Gastroesophageal sphincter (tissue), 4 donors: ENCODE measurements around the gene BTG1. TPM values are rescaled to one million over a fixed set of nuclear protein-coding genes. Genes with fewer than 3 reads are reported as not detected.

ENCODE experiments used
- ATAC-seq: fragments of 150-250 bp; one replicate; pipeline ENCODE4 v1.9.1; 2016; ENCODE audit warnings: mild to moderate bottlenecking, moderate library complexity
- H3K27ac ChIP-seq, 4 donors: fragments of 200-600 bp; sonication (generic) in 3 of 4; 1 replicate in 3 of 4; 2 replicates in 1 of 4; pipeline ENCODE4 v1.5.1; 2016 to 2019
- H3K27me3 ChIP-seq: fragments of 200-600 bp; sonication (generic); one replicate; pipeline ENCODE4 v1.5.1; 2019
- H3K36me3 ChIP-seq, 2 donors: fragments of 200-600 bp; sonication (generic); one replicate each; pipeline ENCODE4 v1.5.1; 2019; ENCODE audit warnings: control low read depth in 1 of 2
- H3K4me1 ChIP-seq, 3 donors: fragments of 200-600 bp; sonication (generic); 1 replicate in 2 of 3; 2 replicates in 1 of 3; pipeline ENCODE4 v1.5.1; 2016 to 2019; ENCODE audit warnings: control low read depth in 2 of 3
- H3K4me3 ChIP-seq, 2 donors: fragments of 200-600 bp; sonication (generic); one replicate each; pipeline ENCODE4 v1.5.1; 2019; ENCODE audit warnings: mild to moderate bottlenecking in 1 of 2, moderate library complexity in 1 of 2
- H3K9me3 ChIP-seq, 3 donors: fragments of 200-600 bp; sonication (generic); one replicate each; pipeline ENCODE4 v1.5.1; 2017 to 2019; ENCODE audit warnings: control low read depth in 2 of 3
- CTCF ChIP-seq, 4 experiments: fragments of 200-600 bp in 2 of 4; fragments of 450-650 bp in 2 of 4; sonication (generic) in 1 of 4; IDR thresholded peaks; one replicate each; pipeline ENCODE4 v1.5.1; 2017 to 2019; ENCODE audit warnings: antibody characterized with exemption in 4 of 4, mild to moderate bottlenecking in 2 of 4, moderate library complexity in 2 of 4
- EP300 ChIP-seq: sonication (generic); formaldehyde crosslinking; IDR thresholded peaks from one replicate; pipeline ENCODE4 v1.6.1; 2017; ENCODE audit warnings: antibody characterized with exemption, mild to moderate bottlenecking
- POLR2A ChIP-seq, 2 donors: fragments of 450-650 bp; IDR thresholded peaks; one replicate each; pipeline ENCODE4 v1.6.1; 2017; ENCODE audit warnings: antibody characterized with exemption in 2 of 2, mild to moderate bottlenecking in 2 of 2, moderate library complexity in 1 of 2
- POLR2AphosphoS5 ChIP-seq: sonication (generic); formaldehyde crosslinking; IDR thresholded peaks from one replicate; pipeline ENCODE4 v1.6.1; 2017; ENCODE audit warnings: antibody characterized with exemption
- WGBS, 2 donors: methylation state at CpG; one replicate each; pipeline ENCODE4 v1.1.5; 2018; ENCODE audit warnings: low coverage in 1 of 2; 5-methylcytosine and 5-hydroxymethylcytosine counted together
- total RNA-seq, 4 donors: library from RNA; depleted of rRNA; stranded (reverse); fragments of >200 nt; gene quantifications; one replicate each; pipeline ENCODE4 v1.1.0, GENCODE V29; 2016

BTG1 gene
- total RNA-seq, 4 donors from 2014 or later, result 33.7 to 46.1 (median 42.7) TPM

DNA sequence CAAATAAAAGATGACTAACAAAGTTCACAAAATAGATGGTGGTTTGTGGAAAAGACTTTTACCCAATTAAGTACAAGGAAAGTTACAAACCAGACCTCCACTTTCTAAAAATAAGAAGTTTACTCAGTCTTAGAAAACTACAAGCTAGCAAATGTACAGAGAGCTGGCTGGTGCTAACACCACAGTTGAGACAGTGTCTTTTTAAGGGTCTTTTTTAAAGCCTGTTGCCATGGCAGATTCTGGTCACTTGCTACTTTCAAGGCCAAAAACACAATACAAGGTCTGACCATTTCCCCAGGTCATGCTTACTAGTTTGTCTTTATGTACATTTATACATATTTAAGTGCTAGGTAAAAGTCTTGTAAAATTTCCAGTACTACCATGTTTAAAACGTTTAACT lies 2.4 kb downstream of the BTG1 start:
- H3K27me3 ChIP-seq, result no peaks in the 10 kb centered on the region
- no peak for TF ChIP-seq POLR2AphosphoS5
- no peak for TF ChIP-seq CTCF (IDR thresholded peaks at IDR 0.05)
- no peak for TF ChIP-seq EP300
- TF ChIP-seq POLR2A (IDR thresholded peaks at IDR 0.05), result no peak
- peak overlapping the region; percentile 91 to 99 (median 98) for H3K27ac ChIP-seq
- H3K4me3 ChIP-seq, result peak overlapping the region; percentile 83 to 91
- H3K4me1 ChIP-seq, result peaks cover 3 to 29% (median 5%) of the 10 kb centered on the region in 3 donors
- H3K9me3 ChIP-seq, result no peaks in the 10 kb centered on the region
- ATAC-seq, result no peak
- H3K36me3 ChIP-seq, result peaks cover 0 to 3% of the 10 kb centered on the region in 2 donors
- 0% methylated on average over 1 of the region's 1 CpG for WGBS, 2 donors

DNA sequence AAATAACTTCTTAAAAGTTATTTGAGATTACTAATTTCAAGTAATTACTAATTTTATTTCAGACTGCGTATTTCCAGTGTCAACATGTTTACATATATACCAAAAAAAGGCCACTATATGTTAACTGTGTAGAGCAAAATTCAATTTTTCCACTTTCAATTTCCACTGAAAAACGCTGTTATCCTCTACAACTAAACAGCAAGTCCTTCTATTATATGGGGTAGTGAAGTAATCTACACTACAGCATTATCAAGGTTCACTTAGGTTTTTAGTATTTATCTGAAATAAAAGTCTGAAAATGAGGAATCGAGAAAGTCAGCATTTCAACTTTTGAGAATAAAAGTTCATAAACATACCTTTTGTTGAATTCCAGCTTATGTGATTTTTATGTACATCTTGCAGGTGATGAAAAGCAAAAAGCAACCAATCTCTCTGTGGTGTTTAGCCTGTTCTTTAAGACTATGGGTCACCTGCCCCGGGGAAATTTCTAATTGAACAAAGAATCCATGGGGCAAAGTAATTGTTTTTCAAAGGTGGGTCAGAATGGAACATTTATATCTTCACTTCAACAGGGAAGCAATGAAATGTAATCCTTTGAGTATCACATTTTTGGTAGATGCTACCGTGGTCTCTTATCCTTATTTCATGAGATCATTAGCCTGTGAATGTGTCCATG lies 3.3 kb downstream of the BTG1 start:
- Histone ChIP-seq H3K4me1 (peaks cover 8 to 36% (median 9%) of the 10 kb centered on the region in 3 donors), H3K9me3 (no peaks in the 10 kb centered on the region), H3K27me3 (no peaks in the 10 kb centered on the region), H3K36me3 (peaks cover 0 to 3% of the 10 kb centered on the region in 2 donors), H3K27ac (peak overlapping the region; percentile 40 to 99 (median 98)), H3K4me3 (peak overlapping the region; percentile 83 to 91)
- ATAC-seq, result no peak
- 11% methylated on average over 5 of the region's 5 CpGs for WGBS, 2 donors
- no peak for TF ChIP-seq POLR2A (IDR thresholded peaks at IDR 0.05)
- no peak for TF ChIP-seq POLR2AphosphoS5
- TF ChIP-seq EP300, result no peak
- no peak for TF ChIP-seq CTCF (IDR thresholded peaks at IDR 0.05)

- no peak for ATAC-seq
- Histone ChIP-seq H3K9me3 (no peaks in the 10 kb centered on the region), H3K36me3 (peaks cover 0 to 3% of the 10 kb centered on the region in 2 donors), H3K4me1 (peaks cover 11 to 36% (median 11%) of the 10 kb centered on the region in 3 donors), H3K4me3 (peak overlapping the region; percentile 83 to 91), H3K27ac (peak overlapping the region; percentile 40 to 99 (median 98)), H3K27me3 (no peaks in the 10 kb centered on the region)
- no peak for TF ChIP-seq POLR2AphosphoS5
- no peak for TF ChIP-seq CTCF (IDR thresholded peaks at IDR 0.05)
- TF ChIP-seq POLR2A (IDR thresholded peaks at IDR 0.05), result no peak
- no peak for TF ChIP-seq EP300
- WGBS, 2 donors, result 5 to 9% methylated on average over 3 of the region's 3 CpGs
Measured at GRCh38 chr12:92141591-92142121, 4.0 kb downstream of the BTG1 start.

DNA sequence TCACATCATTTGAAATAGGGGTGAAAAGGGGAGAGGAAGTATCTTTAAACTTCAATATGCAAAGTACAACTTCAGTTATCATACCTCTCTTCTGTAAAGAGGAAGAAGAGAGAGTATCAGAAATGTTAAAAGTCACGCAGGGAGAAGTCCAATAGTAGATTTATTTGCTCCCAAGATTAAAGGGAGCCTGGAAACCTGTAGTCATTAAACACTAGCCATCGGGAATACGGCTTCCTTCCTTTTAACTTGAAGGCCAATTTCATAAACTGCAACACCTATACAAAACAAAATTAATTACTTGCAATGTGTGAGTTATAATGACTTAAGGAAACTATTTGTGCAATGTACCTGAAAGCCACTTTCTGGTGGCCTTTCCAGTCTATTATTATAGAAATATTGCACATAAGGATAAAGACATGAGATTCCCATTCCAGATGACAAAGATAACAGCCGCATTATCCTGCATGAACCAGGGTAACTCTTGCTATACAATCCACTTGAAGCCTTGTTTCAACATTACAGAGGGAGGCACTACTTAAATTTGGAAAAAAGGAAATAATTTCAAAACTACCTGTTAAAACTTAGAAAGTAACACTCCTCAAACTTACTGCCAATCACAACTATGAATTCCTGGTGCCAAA lies 4.6 kb downstream of the BTG1 start:
- no peaks in the 10 kb centered on the region for H3K9me3 ChIP-seq
- H3K27ac ChIP-seq, result peak overlapping the region; percentile 40 to 99 (median 98)
- no peaks in the 10 kb centered on the region for H3K27me3 ChIP-seq
- H3K4me1 ChIP-seq, result peaks cover 11 to 39% (median 13%) of the 10 kb centered on the region in 3 donors
- H3K4me3 ChIP-seq, result peak overlapping the region; percentile 83 to 91
- TF ChIP-seq POLR2AphosphoS5 (no peak), EP300 (no peak), POLR2A (IDR thresholded peaks at IDR 0.05) (no peak), CTCF (IDR thresholded peaks at IDR 0.05) (no peak)
- peaks cover 0 to 3% of the 10 kb centered on the region in 2 donors for H3K36me3 ChIP-seq
- ATAC-seq, result no peak
- WGBS, 2 donors, result 3 to 6% methylated on average over 4 of the region's 4 CpGs
